ENCODE data around the gene CCDC195. TPM values are rescaled to one million over a fixed set of nuclear protein-coding genes. Genes with fewer than 3 reads are reported as not detected.

The CCDC195 gene
- total RNA-seq, 1 donor = not detected

- H3K4me3 ChIP-seq (ENCODE audit: low read depth, low read length) = no peak overlapping the region
- DNase-seq (ENCODE audit: low read depth) = no peak
- TF ChIP-seq CTCF (IDR thresholded peaks at IDR 0.05; ENCODE audit: insufficient read depth, low read depth, low read length) = no peak
These were observed 6.6 kb upstream of the CCDC195 start for GRCh38 chr2:224722770-224723169.

- peak; percentile 7 for DNase-seq (ENCODE audit: low read depth)
These were observed 6.1 kb upstream of the CCDC195 start for GRCh38 chr2:224722250-224722649.

GRCh38 chr2:224716921-224717320 is 756 bp upstream of the CCDC195 start:
- H3K4me3 ChIP-seq (ENCODE audit: low read depth, low read length) = no peak overlapping the region
- no peak for TF ChIP-seq CTCF (IDR thresholded peaks at IDR 0.05; ENCODE audit: insufficient read depth, low read depth, low read length)
- no peak for DNase-seq (ENCODE audit: low read depth)

More at GRCh38 chr2:224722250-224722649, 6.1 kb upstream of the CCDC195 start:
- no peak for TF ChIP-seq CTCF (IDR thresholded peaks at IDR 0.05; ENCODE audit: insufficient read depth, low read depth, low read length)
- no peak overlapping the region for H3K4me3 ChIP-seq (ENCODE audit: low read depth, low read length)

- no peak for TF ChIP-seq CTCF (IDR thresholded peaks at IDR 0.05; ENCODE audit: insufficient read depth, low read depth, low read length)
- DNase-seq (ENCODE audit: low read depth) = peak; percentile 49
- H3K4me3 ChIP-seq (ENCODE audit: low read depth, low read length) = no peak overlapping the region
These were observed 4.1 kb downstream of the CCDC195 start for GRCh38 chr2:224711859-224712665.

GRCh38 chr2:224711381-224711780 is 4.8 kb downstream of the CCDC195 start:
- peak; percentile 38 for DNase-seq (ENCODE audit: low read depth)
- no peak for TF ChIP-seq CTCF (IDR thresholded peaks at IDR 0.05; ENCODE audit: insufficient read depth, low read depth, low read length)

GRCh38 chr2:224709301-224709700 is 6.9 kb downstream of the CCDC195 start:
- TF ChIP-seq CTCF (IDR thresholded peaks at IDR 0.05; ENCODE audit: insufficient read depth, low read depth, low read length) = no peak
- H3K4me3 ChIP-seq (ENCODE audit: low read depth, low read length) = no peak overlapping the region
- no peak for DNase-seq (ENCODE audit: low read depth)

More at GRCh38 chr2:224711381-224711780, 4.8 kb downstream of the CCDC195 start:
- H3K4me3 ChIP-seq (ENCODE audit: low read depth, low read length) = no peak overlapping the region

Measured in fibroblast of villous mesenchyme (primary cell).